HCT116 (cell line): ENCODE results near the gene SLC1A1. TPM values are rescaled to one million over a fixed set of nuclear protein-coding genes. Genes with fewer than 3 reads are reported as not detected.

ENCODE experiments used
- ATAC-seq: fragments of 200-7000 bp; cut with Tn5 transposase; 2 replicates; pipeline ENCODE4 v1.9.1; 2020; ENCODE audit warnings: mild to moderate bottlenecking, moderate library complexity
- BruUV-seq: library from RNA; stranded (reverse); fragments of 400-500 nt; replicated peaks from 2 replicates; lab custom pipeline; 2021; lab: Mats Ljungman, UMichigan
- CTCF ChIA-PET: fragments of 300-600 bp; sonication (Branson Sonifier 250); formaldehyde crosslinking; loops from one replicate; lab custom pipeline; 2021; ENCODE audit warnings: antibody characterized with exemption; lab: Charles Lee
- POLR2A ChIA-PET: fragments of 300-600, 350-600 bp; sonication (Branson Sonifier 250); formaldehyde crosslinking; loops from one replicate; lab custom pipeline; 2021; ENCODE audit warnings: antibody characterized with exemption; lab: Charles Lee
- RAD21 ChIA-PET, 2 experiments: fragments of 300-600 bp; sonication (Branson Sonifier 250); formaldehyde crosslinking; loops; one replicate each; lab custom pipeline; 2023; ENCODE audit warnings: low total read pairs in 2 of 2; ENCODE audit not compliant: uncharacterized antibody in 2 of 2, unreplicated experiment in 2 of 2, low non-redundant PET in 1 of 2; lab: Charles Lee
- DNase-seq: peaks from one replicate; pipeline ENCODE4 v3.0.0-alpha.2; 2010; ENCODE audit warnings: low read depth, low spot score
- H2AFZ ChIP-seq: fragments of 200-600 bp; shearing (Covaris generic), sonication (generic); 2 replicates; pipeline ENCODE4 v1.6.1; 2017; ENCODE audit warnings: low read depth, mixed run types, mixed read lengths, antibody characterized with exemption, low read length; ENCODE audit not compliant: poor library complexity, severe bottlenecking
- H3K27ac ChIP-seq: 2 replicates; pipeline ENCODE4 v1.5.1; 2012; ENCODE audit warnings: low read depth, low read length
- H3K27me3 ChIP-seq: fragments of 200-600 bp; sonication (generic); 2 replicates; pipeline ENCODE4 v1.6.1; 2016; ENCODE audit warnings: mixed run types, low read length, mixed read lengths; ENCODE audit not compliant: insufficient read depth
- H3K36me3 ChIP-seq, 2 experiments: fragments of 200-500 bp in 1 of 2; fragments of 200-600 bp in 1 of 2; sonication (Bioruptor generic) in 1 of 2; sonication (generic) in 1 of 2; 2 replicates each; pipeline versions ENCODE4 v1.5.1 to v1.6.1; 2014 to 2016; ENCODE audit warnings: low read length in 2 of 2, inconsistent platforms in 1 of 2, mixed read lengths in 1 of 2, mixed run types in 1 of 2; ENCODE audit not compliant: insufficient read depth in 2 of 2, control insufficient read depth in 1 of 2
- H3K4me1 ChIP-seq, 2 experiments: fragments of 200-600 bp in 1 of 2; sonication (generic) in 1 of 2; 2 replicates each; pipeline versions ENCODE4 v1.5.1 to v1.6.1; 2012 to 2017; ENCODE audit warnings: low read length in 2 of 2, inconsistent platforms in 1 of 2, mild to moderate bottlenecking in 1 of 2, mixed read lengths in 1 of 2, mixed run types in 1 of 2, moderate library complexity in 1 of 2; ENCODE audit not compliant: insufficient read depth in 2 of 2, control insufficient read depth in 1 of 2
- H3K4me2 ChIP-seq: fragments of 200-600 bp; sonication (generic); 2 replicates; pipeline ENCODE4 v1.6.1; 2017; ENCODE audit warnings: mixed run types, low read length, mixed read lengths
- H3K4me3 ChIP-seq, 2 experiments: fragments of 200-600 bp in 1 of 2; sonication (generic) in 1 of 2; replicated peaks in 1 of 2; 2 replicates each; pipeline ENCODE4 v1.5.1; 2011 to 2016; ENCODE audit warnings: low read length in 2 of 2, control low read depth in 1 of 2, low read depth in 1 of 2, mild to moderate bottlenecking in 1 of 2, mixed read lengths in 1 of 2, mixed run types in 1 of 2
- H3K79me2 ChIP-seq: fragments of 200-600 bp; sonication (generic); 2 replicates; pipeline ENCODE4 v1.6.1; 2017; ENCODE audit warnings: mild to moderate bottlenecking, mixed run types, low read length, moderate library complexity, mixed read lengths; ENCODE audit not compliant: insufficient read depth
- H3K9ac ChIP-seq: fragments of 200-600 bp; sonication (generic); 2 replicates; pipeline ENCODE4 v1.6.1; 2016; ENCODE audit warnings: low read length, mixed read lengths
- H3K9me2 ChIP-seq: fragments of 200-600 bp; sonication (generic), shearing (Covaris generic); 2 replicates; pipeline ENCODE4 v1.6.1; 2017; ENCODE audit warnings: mixed run types, mild to moderate bottlenecking, moderate library complexity; ENCODE audit not compliant: insufficient read depth
- H3K9me3 ChIP-seq, 2 experiments: fragments of 200-500 bp in 1 of 2; fragments of 200-600 bp in 1 of 2; sonication (Bioruptor generic) in 1 of 2; sonication (generic) in 1 of 2; 2 replicates each; pipeline ENCODE4 v1.6.1; 2014 to 2017; ENCODE audit warnings: low read length in 2 of 2, mixed read lengths in 2 of 2, inconsistent platforms in 1 of 2, low read depth in 1 of 2, mild to moderate bottlenecking in 1 of 2, mixed run types in 1 of 2, moderate library complexity in 1 of 2; ENCODE audit not compliant: control insufficient read depth in 1 of 2, insufficient read depth in 1 of 2
- H4K20me1 ChIP-seq: fragments of 200-600 bp; sonication (generic), shearing (Covaris generic); 2 replicates; pipeline ENCODE4 v1.6.1; 2017; ENCODE audit warnings: mixed run types, mild to moderate bottlenecking, moderate library complexity; ENCODE audit not compliant: insufficient read depth
- ATF3 ChIP-seq: IDR thresholded peaks from 2 replicates; pipeline ENCODE4 v1.6.1; 2012
- CBX3 ChIP-seq: IDR thresholded peaks from 2 replicates; pipeline ENCODE4 v1.6.1; 2012; ENCODE audit warnings: low read depth
- CEBPB ChIP-seq: IDR thresholded peaks from 2 replicates; pipeline ENCODE4 v1.6.1; 2012; ENCODE audit warnings: low read depth
- EGR1 ChIP-seq: IDR thresholded peaks from 2 replicates; pipeline ENCODE4 v1.6.1; 2012; ENCODE audit warnings: low read depth
- ELF1 ChIP-seq: IDR thresholded peaks from 2 replicates; pipeline ENCODE4 v1.6.1; 2012; ENCODE audit warnings: low read depth, borderline replicate concordance
- EZH2phosphoT487 ChIP-seq: fragments of 200-600 bp; IDR thresholded peaks from 2 replicates; pipeline ENCODE4 v1.6.1; 2018; ENCODE audit warnings: antibody characterized with exemption, borderline replicate concordance
- JUND ChIP-seq: IDR thresholded peaks from 2 replicates; pipeline ENCODE4 v1.6.1; 2012
- REST ChIP-seq: IDR thresholded peaks from 2 replicates; pipeline ENCODE4 v1.6.1; 2012; ENCODE audit warnings: low read depth
- SIN3A ChIP-seq: IDR thresholded peaks from 2 replicates; pipeline ENCODE4 v1.6.1; 2012; ENCODE audit warnings: low read depth
- TCF7L2 ChIP-seq: IDR thresholded peaks from 2 replicates; pipeline ENCODE4 v1.7.0; 2011; ENCODE audit warnings: borderline replicate concordance, inconsistent platforms; ENCODE audit not compliant: insufficient read depth, insufficient read length; ENCODE audit errors: extremely low read depth
- YY1 ChIP-seq: IDR thresholded peaks from 2 replicates; pipeline ENCODE4 v1.6.1; 2011; ENCODE audit warnings: low read length, low read depth, moderate library complexity, mild to moderate bottlenecking; ENCODE audit not compliant: insufficient replicate concordance; ENCODE audit errors: extremely low read depth
- ZBTB33 ChIP-seq: IDR thresholded peaks from 2 replicates; pipeline ENCODE4 v1.6.1; 2011; ENCODE audit warnings: mild to moderate bottlenecking, low read length, moderate library complexity; ENCODE audit not compliant: insufficient replicate concordance; ENCODE audit errors: extremely low read depth
- ZFX ChIP-seq: fragments of 450-650 bp; IDR thresholded peaks from 2 replicates; pipeline ENCODE4 v1.6.1; 2017
- ZNF274 ChIP-seq: fragments of 200-500 bp; sonication (Bioruptor generic); IDR thresholded peaks from 2 replicates; pipeline ENCODE4 v1.6.1; 2014; ENCODE audit warnings: mild to moderate bottlenecking, low read depth, low read length, inconsistent platforms
- intact Hi-C: fragments of 100-400 bp; cut with micrococcal nuclease; formaldehyde crosslinking; loops from 2 replicates; pipeline ENCODE4 v1.10.0; 2022
- total RNA-seq: library from RNA; stranded (reverse); gene quantifications from one replicate; pipeline ENCODE4 v1.2.1, GENCODE V29; 2021; ENCODE audit not compliant: unreplicated experiment

SLC1A1 gene
- total RNA-seq, 1 experiment from 2014 or later: 6.8 TPM

GRCh38 chr9:4501147-4501507, 10.9 kb downstream of the SLC1A1 start (continued):
- TF ChIP-seq TCF7L2: no peak

GRCh38 chr9:4502444-4502843, 12.2 kb downstream of the SLC1A1 start:
- no peak for TF ChIP-seq ZNF274
- TF ChIP-seq CEBPB: no peak
- no peak for TF ChIP-seq ZBTB33
- no peak for TF ChIP-seq EGR1
- TF ChIP-seq JUND: no peak
- TF ChIP-seq CBX3: no peak
- TF ChIP-seq REST: no peak
- TF ChIP-seq EZH2phosphoT487: no peak
- no peak for TF ChIP-seq ZFX
- TF ChIP-seq SIN3A: no peak
- TF ChIP-seq ELF1: no peak
- no peak for TF ChIP-seq TCF7L2
- no peak for TF ChIP-seq YY1
- no peak for TF ChIP-seq ATF3
- no peaks in the 10 kb centered on the region for H3K9me2 ChIP-seq
- no peaks in the 10 kb centered on the region for H3K9me3 ChIP-seq
- no peak for ATAC-seq
- no peaks in the 10 kb centered on the region for H3K79me2 ChIP-seq
- POLR2A ChIA-PET: no interaction called here
- no peak overlapping the region for H3K4me3 ChIP-seq
- CTCF ChIA-PET: no interaction called here
- H3K9ac ChIP-seq: no peak overlapping the region
- intact Hi-C loops: no loop called here
- no peaks in the 10 kb centered on the region for H4K20me1 ChIP-seq
- BruUV-seq: no TSS peak
- no peak overlapping the region for H3K27ac ChIP-seq
- no peak overlapping the region for H3K4me2 ChIP-seq
- peaks cover 0 to 20% of the 10 kb centered on the region in 2 experiments; a peak in 2 of 4 replicates for H3K4me1 ChIP-seq
- no peak overlapping the region for H2AFZ ChIP-seq
- no peaks in the 10 kb centered on the region for H3K27me3 ChIP-seq
- no peak for DNase-seq
- RAD21 ChIA-PET: interaction anchor here in 1 of 2 experiments (0.7 kb wide), 1 partner anchor 11 kb away, joined by 5 read pairs; no protein-coding TSS in a partner anchor
- H3K36me3 ChIP-seq: no peaks in the 10 kb centered on the region
